ENCODE results near the gene POU6F2.

Gene POU6F2

DNA sequence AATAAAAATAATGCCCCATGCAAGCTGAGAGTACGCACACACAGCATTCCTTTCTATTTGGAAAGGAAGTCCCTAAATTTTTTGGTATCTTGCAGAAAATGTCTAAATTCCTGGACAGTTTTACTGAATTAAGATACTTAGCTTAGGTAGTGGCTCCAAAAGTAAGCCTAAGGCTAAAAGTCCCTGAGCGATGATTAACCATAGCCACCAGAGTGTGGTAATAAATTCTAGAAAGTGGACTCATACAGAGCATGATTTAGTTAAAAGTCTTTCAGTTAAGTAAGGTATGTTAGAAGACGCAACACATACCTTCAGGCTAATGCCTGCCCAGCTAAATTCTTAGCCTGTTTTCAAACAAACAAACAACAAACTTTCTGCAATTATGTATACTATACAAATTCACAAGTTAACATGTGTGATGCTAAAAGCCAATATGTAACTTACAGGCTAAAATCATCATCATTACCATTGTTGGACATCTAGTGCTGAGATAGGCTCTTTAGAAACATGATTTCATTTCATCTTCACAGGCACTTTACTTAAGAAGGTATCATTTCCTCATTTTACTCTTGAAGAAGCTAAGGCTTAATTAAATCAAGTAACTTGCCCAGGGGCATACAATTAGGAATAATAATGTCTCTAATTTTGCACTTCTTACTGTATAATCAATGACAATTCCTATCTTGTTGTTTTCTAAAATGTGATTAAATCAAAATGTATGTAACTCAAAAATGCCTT is 327.1 kb downstream of the POU6F2 start (continued):
- TF ChIP-seq YY1 (tag by site-specific recombination; IDR thresholded peaks at IDR 0.05) = no peak
- TF ChIP-seq PBX3 (CRISPR knock-in tag; IDR thresholded peaks at IDR 0.05) = no peak
- TF ChIP-seq, protein P1, sequence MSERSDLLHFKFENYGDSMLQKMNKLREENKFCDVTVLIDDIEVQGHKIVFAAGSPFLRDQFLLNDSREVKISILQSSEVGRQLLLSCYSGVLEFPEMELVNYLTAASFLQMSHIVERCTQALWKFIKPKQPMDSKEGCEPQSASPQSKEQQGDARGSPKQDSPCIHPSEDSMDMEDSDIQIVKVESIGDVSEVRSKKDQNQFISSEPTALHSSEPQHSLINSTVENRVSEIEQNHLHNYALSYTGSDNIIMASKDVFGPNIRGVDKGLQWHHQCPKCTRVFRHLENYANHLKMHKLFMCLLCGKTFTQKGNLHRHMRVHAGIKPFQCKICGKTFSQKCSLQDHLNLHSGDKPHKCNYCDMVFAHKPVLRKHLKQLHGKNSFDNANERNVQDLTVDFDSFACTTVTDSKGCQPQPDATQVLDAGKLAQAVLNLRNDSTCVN (tag by site-specific recombination; optimal IDR thresholded peaks at IDR 0.05) = no peak
- TF ChIP-seq ZNF580 (tag by site-specific recombination; IDR thresholded peaks at IDR 0.05) = no peak
- TF ChIP-seq ZBTB20 (tag by site-specific recombination; IDR thresholded peaks at IDR 0.05) = no peak
- TF ChIP-seq BCL6B (tag by site-specific recombination; IDR thresholded peaks at IDR 0.05) = no peak
- TF ChIP-seq ZNF292 (tag by site-specific recombination; IDR thresholded peaks at IDR 0.05; ENCODE audit: borderline replicate concordance, low read depth) = no peak
- TF ChIP-seq, protein P2, sequence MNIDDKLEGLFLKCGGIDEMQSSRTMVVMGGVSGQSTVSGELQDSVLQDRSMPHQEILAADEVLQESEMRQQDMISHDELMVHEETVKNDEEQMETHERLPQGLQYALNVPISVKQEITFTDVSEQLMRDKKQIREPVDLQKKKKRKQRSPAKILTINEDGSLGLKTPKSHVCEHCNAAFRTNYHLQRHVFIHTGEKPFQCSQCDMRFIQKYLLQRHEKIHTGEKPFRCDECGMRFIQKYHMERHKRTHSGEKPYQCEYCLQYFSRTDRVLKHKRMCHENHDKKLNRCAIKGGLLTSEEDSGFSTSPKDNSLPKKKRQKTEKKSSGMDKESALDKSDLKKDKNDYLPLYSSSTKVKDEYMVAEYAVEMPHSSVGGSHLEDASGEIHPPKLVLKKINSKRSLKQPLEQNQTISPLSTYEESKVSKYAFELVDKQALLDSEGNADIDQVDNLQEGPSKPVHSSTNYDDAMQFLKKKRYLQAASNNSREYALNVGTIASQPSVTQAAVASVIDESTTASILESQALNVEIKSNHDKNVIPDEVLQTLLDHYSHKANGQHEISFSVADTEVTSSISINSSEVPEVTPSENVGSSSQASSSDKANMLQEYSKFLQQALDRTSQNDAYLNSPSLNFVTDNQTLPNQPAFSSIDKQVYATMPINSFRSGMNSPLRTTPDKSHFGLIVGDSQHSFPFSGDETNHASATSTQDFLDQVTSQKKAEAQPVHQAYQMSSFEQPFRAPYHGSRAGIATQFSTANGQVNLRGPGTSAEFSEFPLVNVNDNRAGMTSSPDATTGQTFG (tag by site-specific recombination; IDR thresholded peaks at IDR 0.05; ENCODE audit: borderline replicate concordance) = no peak
- no peak for TF ChIP-seq ZNF747 (tag by site-specific recombination; IDR thresholded peaks at IDR 0.05)

DNA sequence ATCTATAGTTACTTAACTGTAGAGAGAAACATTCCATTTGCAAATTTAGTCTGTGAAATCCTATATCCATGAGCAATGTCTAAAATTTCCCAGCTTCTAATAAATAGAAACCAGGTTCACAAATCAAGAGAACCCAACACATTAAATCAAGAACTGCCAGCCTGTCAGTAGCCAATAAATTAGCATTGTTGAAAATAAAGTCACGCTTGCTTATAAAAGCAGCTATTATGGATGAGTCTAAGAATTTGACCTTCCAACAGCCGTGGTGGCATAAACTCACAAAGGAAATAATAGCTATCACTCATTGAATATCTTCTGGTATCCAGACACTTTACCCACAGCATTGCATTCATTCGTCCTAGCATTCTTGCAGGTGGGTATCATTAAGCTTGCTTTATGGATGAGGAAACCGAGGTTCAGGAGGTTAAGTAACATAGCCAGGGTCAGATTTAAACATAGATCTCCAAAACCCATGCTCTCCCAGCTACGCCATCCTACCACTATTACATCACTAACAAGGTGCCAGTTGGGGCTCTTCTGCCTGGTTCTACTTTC is 328.4 kb downstream of the POU6F2 start:
- ChIA-PET POLR2A (no interaction called here), CTCF (interaction anchor here (0.6 kb wide), 1 partner anchor 1794 kb away, joined by 3 read pairs; no protein-coding TSS in a partner anchor)
- TF ChIP-seq GFI1B (tag by site-specific recombination; IDR thresholded peaks at IDR 0.05) (no peak), PRDM1 (tag by site-specific recombination; IDR thresholded peaks at IDR 0.05) (no peak), ZNF596 (tag by site-specific recombination; IDR thresholded peaks at IDR 0.05) (no peak), ZNF433 (tag by site-specific recombination; IDR thresholded peaks at IDR 0.05; ENCODE audit: low read depth) (no peak), ZNF76 (tag by site-specific recombination; IDR thresholded peaks at IDR 0.05; ENCODE audit: borderline replicate concordance, low read depth) (no peak)
- TF ChIP-seq, protein P3, sequence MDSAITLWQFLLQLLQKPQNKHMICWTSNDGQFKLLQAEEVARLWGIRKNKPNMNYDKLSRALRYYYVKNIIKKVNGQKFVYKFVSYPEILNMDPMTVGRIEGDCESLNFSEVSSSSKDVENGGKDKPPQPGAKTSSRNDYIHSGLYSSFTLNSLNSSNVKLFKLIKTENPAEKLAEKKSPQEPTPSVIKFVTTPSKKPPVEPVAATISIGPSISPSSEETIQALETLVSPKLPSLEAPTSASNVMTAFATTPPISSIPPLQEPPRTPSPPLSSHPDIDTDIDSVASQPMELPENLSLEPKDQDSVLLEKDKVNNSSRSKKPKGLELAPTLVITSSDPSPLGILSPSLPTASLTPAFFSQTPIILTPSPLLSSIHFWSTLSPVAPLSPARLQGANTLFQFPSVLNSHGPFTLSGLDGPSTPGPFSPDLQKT (IDR thresholded peaks at IDR 0.05; ENCODE audit: borderline replicate concordance, low read depth, low read length) = no peak

More for the DNA sequence above, 328.4 kb downstream of the POU6F2 start:
- Histone ChIP-seq H3K4me3 (ENCODE audit: low read depth, low read length) (no peak overlapping the region), H3K27ac (ENCODE audit: extremely low read depth, low read depth, low read length) (no peak overlapping the region), H3K4me1 (ENCODE audit: control insufficient read depth, insufficient read depth, low read length) (no peaks in the 10 kb centered on the region), H3K9me3 (ENCODE audit: control insufficient read depth, insufficient read depth, low read depth, low read length) (no peaks in the 10 kb centered on the region), H3K36me3 (ENCODE audit: control insufficient read depth in 2 of 2, insufficient read depth in 1 of 2, low read length in 2 of 2) (no peaks in the 10 kb centered on the region)

Data from HEK293 (cell line).